ENCODE measurements around the gene PAQR4.
A peak's percentile ranks its signal among the peaks of the same experiment; 100 is the strongest.
"Not testable (repeated sequence)": the region's sequence is repeated elsewhere in the genome, so short reads cannot be mapped to it uniquely, and the experiment has no call there.

The PAQR4 gene

DNA sequence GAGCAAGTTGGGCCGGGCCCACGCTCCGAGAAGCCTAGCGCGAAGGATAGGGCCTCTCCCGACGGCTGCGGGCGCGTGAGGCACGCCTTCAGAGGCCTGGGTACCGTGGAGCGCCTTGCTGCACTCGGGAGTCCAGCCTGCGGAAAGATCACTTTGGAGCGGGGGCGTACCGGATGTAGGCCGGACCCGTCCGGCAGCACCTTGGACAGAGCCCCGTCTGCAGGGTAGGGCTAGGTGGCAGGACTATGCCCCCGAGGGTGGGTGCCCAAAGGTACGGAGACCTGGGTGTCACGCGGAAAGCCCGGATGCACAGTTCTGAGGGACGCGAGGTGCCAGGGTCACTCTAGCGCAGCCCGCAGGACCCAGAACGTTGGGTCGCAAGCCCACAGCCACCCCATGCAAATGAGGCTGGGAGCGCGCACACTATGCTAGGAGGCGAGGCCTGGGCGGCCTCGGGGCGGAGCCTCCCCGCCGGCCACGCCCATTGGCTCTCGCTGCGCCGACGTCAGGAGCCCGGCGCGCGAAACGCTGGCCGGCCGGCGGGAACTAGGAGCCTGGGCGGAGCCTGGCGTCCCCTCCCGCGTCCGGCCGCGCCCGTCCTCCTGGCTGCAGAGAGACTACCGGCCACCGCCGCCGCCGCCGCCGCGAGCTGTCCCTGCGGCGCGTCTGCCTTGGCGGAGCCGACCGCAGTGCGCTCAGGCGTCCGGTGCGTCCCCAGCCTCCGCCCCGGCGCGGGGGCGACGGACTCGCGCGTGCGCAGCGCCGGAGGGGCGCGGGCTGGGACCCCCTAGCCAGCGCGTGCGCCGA lies at the start of gene PAQR4:
Gene PAQR4, plus strand, starts transcription at position 611 of the 807 bp plus-strand sequence. CDS start 327 bp downstream, outside the sequence.
- Histone ChIP-seq H3K9ac (ENCODE audit: low read length) (peak within 1 kb of the TSS; percentile 55), H3K4me1 (ENCODE audit: control insufficient read depth, insufficient read depth, low read length) (peaks cover 39% of the 10 kb centered on the region), H3K9me3 (ENCODE audit: control insufficient read depth, low read length) (no peaks in the 10 kb centered on the region), H3K4me3 (ENCODE audit: low read length) (peak within 1 kb of the TSS; percentile 45), H3K27me3 (ENCODE audit: control insufficient read depth, insufficient read depth, low read length) (peaks cover 59% of the 10 kb centered on the region), H3K36me3 (ENCODE audit: control insufficient read depth, insufficient read depth, low read length) (no peaks in the 10 kb centered on the region)

DNA sequence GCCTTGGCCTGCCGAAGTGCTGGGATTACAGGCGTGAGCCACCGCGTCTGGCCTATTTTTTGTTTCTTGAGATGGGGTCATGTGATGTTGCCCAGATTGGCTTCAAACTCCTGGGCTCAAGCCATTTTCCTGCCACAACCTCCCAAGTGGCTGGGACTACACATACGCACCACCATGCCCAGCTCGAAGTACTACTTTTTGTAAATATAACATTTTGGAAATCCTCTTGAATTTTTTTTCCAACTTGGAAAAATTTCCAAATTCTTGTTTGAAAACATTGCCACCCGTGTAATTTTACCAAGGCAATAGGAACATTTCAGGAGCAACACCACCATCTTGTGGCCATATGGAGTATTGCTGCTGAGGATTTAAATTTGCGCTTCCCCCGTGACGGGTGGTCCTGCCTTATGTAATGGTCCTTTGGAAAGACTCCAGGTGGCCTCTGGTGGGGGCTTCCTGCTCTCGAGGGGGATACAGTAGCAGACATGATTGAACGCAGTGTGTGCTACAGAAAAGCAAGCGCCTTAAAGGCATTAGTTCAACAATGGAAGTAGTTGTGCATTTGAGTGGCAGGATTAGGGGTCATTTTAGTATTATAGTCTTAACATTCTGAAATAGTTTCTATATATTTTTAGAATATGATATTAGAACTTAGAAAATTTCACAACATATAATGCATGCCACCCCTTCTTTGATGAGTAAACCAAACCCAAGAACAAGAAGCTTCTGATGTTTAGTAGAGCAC lies 49.5 kb upstream of the PAQR4 start:
- H3K4me3 ChIP-seq (ENCODE audit: low read length), result no peak overlapping the region
- no peaks in the 10 kb centered on the region for H3K36me3 ChIP-seq (ENCODE audit: control insufficient read depth, insufficient read depth, low read length)
- H3K27me3 ChIP-seq (ENCODE audit: control insufficient read depth, insufficient read depth, low read length), result no peaks in the 10 kb centered on the region
- H3K9me3 ChIP-seq (ENCODE audit: control insufficient read depth, low read length), result no peaks in the 10 kb centered on the region
- no peak overlapping the region for H3K9ac ChIP-seq (ENCODE audit: low read length)
- H3K4me1 ChIP-seq (ENCODE audit: control insufficient read depth, insufficient read depth, low read length), result no peaks in the 10 kb centered on the region

DNA sequence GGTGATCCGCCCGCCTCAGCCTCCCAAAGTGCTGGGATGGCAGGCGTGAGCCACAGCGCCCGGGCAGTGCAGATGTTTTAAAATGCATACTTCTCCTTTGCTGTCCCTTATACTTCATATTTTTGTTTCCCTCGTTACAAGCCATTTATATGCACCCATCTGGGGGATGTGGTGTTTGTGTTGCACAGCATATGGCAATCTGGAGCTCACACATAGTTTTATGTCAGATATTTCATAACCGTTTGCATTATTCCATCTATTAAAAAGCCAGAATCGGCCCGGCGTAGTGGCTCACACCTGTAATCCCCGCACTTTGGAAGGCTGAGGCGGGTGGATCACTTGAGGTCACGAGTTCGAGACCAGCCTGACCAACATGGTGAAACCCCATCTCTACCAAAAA lies 45.7 kb upstream of the PAQR4 start:
- Histone ChIP-seq H3K9ac (ENCODE audit: low read length) (no peak overlapping the region), H3K4me3 (ENCODE audit: low read length) (no peak overlapping the region), H3K9me3 (ENCODE audit: control insufficient read depth, low read length) (no peaks in the 10 kb centered on the region), H3K27me3 (ENCODE audit: control insufficient read depth, insufficient read depth, low read length) (no peaks in the 10 kb centered on the region), H3K36me3 (ENCODE audit: control insufficient read depth, insufficient read depth, low read length) (no peaks in the 10 kb centered on the region), H3K4me1 (ENCODE audit: control insufficient read depth, insufficient read depth, low read length) (peaks cover 9% of the 10 kb centered on the region)

DNA sequence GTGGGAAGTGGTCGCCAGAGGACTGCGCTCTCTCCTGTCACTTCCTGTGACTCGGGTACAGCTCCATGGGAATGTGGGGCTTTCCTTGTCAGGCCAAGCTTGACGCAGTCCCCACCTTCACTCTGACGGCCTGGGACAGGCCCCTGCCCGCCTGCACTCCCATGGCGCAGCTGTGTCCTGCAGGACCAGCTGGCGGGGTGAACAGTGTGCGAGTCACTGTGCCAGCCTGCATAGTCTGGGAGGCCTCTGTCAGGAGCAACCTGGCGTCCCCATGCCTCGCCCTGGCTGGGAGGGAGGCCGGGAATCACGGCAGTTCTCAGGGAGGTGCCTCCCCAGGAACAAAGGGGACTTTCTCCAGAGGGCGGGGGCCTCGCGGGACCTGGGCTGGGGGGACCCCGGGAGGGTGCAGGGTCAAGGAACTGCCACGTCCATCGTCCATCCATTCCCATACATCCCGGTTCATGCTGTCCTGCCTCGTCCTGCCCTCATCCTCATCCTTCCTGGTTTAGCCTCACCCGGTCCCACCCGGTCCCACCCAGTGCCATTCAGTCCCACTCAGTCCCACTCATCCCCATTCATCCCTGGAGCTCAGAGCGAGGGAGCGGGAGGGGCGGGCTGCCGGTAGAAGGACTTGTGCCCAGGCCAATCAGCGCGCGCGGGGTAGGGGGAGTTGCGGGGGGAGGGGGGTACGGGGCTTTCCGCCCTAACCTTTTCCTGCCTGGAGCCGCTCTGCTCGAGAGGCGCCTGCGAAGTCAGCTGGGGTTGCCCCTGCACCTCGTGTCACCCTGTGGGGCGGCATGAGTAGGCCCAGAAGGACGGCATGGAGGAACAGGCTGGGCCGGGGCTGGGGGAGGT lies 44.0 kb upstream of the PAQR4 start:
- Histone ChIP-seq H3K36me3 (ENCODE audit: control insufficient read depth, insufficient read depth, low read length) (no peaks in the 10 kb centered on the region), H3K4me1 (ENCODE audit: control insufficient read depth, insufficient read depth, low read length) (peaks cover 9% of the 10 kb centered on the region)

DNA sequence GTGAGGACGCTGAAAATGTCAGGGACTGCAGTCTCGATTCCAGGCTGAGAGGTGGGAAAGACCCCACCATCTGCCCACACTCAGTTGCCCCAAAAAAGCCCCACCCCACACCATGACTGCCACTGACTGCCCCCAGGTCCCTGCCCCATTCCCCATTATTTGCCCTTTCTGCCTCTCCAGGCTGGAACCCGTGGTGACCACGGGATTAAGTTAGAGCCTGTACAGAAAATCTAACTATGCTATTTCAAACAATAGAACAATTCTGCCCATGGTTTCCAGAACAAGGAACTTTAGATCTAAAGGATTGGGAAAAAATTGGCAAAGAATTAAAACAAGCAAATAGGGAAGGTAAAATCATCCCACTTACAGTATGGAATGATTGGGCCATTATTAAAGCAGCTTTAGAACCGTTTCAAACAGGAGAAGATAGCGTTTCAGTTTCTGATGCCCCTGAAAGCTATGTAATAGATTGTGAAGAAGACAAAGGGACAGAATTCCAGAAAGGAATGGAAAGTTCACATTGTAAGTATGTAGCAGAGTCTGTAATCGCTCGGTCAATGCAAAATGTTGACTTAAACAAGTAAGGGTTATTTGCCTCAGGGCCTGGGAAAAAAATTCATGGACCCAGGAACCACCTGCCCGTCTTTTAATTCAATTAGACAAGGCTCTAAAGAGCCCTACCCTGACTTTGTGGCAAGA lies 43.0 kb upstream of the PAQR4 start:
- H3K9ac ChIP-seq (ENCODE audit: low read length), result no peak overlapping the region
- no peaks in the 10 kb centered on the region for H3K36me3 ChIP-seq (ENCODE audit: control insufficient read depth, insufficient read depth, low read length)
- H3K4me3 ChIP-seq (ENCODE audit: low read length), result no peak overlapping the region
- H3K27me3 ChIP-seq (ENCODE audit: control insufficient read depth, insufficient read depth, low read length), result no peaks in the 10 kb centered on the region
- H3K9me3 ChIP-seq (ENCODE audit: control insufficient read depth, low read length), result no peaks in the 10 kb centered on the region
- peaks cover 9% of the 10 kb centered on the region for H3K4me1 ChIP-seq (ENCODE audit: control insufficient read depth, insufficient read depth, low read length)

More for the DNA sequence above, 44.0 kb upstream of the PAQR4 start:
- H3K4me3 ChIP-seq (ENCODE audit: low read length), result no peak overlapping the region
- H3K9ac ChIP-seq (ENCODE audit: low read length), result no peak overlapping the region
- no peaks in the 10 kb centered on the region for H3K27me3 ChIP-seq (ENCODE audit: control insufficient read depth, insufficient read depth, low read length)
- H3K9me3 ChIP-seq (ENCODE audit: control insufficient read depth, low read length), result no peaks in the 10 kb centered on the region

DNA sequence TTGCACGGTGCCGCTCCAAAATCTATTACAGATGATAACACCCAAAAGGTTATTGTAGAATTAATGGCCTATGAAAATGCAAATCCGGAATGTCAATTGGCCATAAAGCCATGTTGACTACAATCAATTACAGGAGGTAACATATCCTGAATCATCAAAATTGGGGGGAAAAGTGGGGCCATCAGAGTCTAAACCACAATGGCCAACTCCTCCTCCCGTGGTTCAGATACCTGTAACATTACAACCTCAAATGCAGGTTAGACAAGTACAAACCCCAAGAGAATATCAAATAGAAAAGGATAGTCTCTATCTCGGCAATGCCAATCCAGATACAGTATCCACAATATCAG lies 42.5 kb upstream of the PAQR4 start:
- Histone ChIP-seq H3K4me1 (ENCODE audit: control insufficient read depth, insufficient read depth, low read length) (peaks cover 9% of the 10 kb centered on the region), H3K36me3 (ENCODE audit: control insufficient read depth, insufficient read depth, low read length) (no peaks in the 10 kb centered on the region), H3K9me3 (ENCODE audit: control insufficient read depth, low read length) (no peaks in the 10 kb centered on the region), H3K4me3 (ENCODE audit: low read length) (no peak overlapping the region), H3K9ac (ENCODE audit: low read length) (no peak overlapping the region), H3K27me3 (ENCODE audit: control insufficient read depth, insufficient read depth, low read length) (no peaks in the 10 kb centered on the region)

DNA sequence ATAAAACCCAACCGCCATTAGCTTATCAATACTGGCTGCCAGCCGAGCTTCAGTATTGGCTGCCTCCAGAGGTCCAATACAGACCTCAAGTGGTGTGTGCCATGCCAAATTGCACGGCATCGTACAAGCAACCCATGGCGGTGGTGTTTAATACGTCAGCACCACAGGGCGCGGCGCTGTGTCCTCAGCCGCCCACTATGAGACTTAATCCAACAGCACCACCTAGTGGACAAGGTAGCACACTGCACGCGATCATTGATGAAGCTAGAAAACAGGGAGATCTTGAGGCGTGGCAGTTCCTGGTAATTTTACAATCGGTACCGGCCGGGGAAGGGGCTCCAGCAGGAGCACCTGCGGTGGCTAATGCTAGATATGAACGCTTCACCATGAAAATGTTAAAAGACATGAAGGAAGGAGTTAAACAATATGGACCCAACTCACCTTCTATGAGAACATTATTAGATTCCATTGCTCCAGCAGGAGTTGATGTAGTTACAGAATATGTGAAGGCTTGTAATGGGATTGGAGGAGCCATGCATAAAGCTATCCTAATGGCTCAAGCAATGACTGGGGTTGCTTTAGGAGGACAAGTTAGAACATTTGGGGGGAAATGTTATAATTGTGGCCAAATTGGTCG lies 42.0 kb upstream of the PAQR4 start:
- Histone ChIP-seq H3K36me3 (ENCODE audit: control insufficient read depth, insufficient read depth, low read length) (no peaks in the 10 kb centered on the region), H3K27me3 (ENCODE audit: control insufficient read depth, insufficient read depth, low read length) (no peaks in the 10 kb centered on the region), H3K4me1 (ENCODE audit: control insufficient read depth, insufficient read depth, low read length) (peaks cover 9% of the 10 kb centered on the region), H3K9me3 (ENCODE audit: control insufficient read depth, low read length) (no peaks in the 10 kb centered on the region), H3K9ac (ENCODE audit: low read length) (no peak overlapping the region), H3K4me3 (ENCODE audit: low read length) (no peak overlapping the region)

DNA sequence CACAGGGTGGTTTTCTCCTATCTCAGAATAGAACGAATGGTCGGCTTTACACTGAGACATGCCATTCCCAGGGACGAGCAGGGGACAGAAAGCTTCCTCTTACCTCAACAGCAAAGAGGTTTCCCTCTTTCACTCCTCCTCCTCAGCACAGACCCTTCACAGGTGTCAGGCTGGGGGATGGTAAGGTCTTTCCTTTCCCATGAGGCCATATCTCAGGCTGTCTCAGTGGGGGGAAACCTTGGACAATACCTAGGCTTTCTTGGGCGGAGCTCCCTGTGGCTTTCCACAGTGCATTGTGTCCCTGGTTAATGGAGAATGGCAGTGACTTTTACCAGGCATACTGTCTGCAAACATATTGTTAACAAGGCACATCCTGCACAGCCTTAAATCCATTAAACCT lies 41.0 kb upstream of the PAQR4 start:
- H3K9ac ChIP-seq (ENCODE audit: low read length); H3K4me1 ChIP-seq (ENCODE audit: control insufficient read depth, insufficient read depth, low read length); H3K4me3 ChIP-seq (ENCODE audit: low read length); H3K36me3 ChIP-seq (ENCODE audit: control insufficient read depth, insufficient read depth, low read length); H3K9me3 ChIP-seq (ENCODE audit: control insufficient read depth, low read length); H3K27me3 ChIP-seq (ENCODE audit: control insufficient read depth, insufficient read depth, low read length): not testable (repeated sequence)

DNA sequence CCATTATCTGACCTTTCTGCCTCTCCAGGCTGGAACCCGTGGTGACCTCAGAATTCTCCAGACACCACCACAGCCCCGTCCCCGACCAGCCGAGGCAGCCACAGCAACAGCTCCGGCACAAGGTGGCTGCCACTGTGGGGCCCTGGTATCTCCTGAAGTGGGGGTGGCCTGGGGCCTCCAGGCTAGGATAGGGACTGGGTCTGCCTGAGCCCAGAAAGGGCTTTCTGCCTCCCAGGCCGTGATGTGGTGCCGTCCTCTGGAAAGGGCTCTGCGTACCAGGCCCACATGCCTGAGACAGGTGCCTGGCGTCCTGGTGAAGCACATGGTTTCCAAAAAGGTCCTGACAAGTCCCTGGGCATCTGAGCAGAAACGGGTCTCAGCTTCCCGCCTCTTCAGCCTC lies 40.4 kb upstream of the PAQR4 start:
- no peaks in the 10 kb centered on the region for H3K36me3 ChIP-seq (ENCODE audit: control insufficient read depth, insufficient read depth, low read length)
- H3K9me3 ChIP-seq (ENCODE audit: control insufficient read depth, low read length), result no peaks in the 10 kb centered on the region
- H3K4me3 ChIP-seq (ENCODE audit: low read length), result no peak overlapping the region
- H3K4me1 ChIP-seq (ENCODE audit: control insufficient read depth, insufficient read depth, low read length), result peaks cover 9% of the 10 kb centered on the region
- no peaks in the 10 kb centered on the region for H3K27me3 ChIP-seq (ENCODE audit: control insufficient read depth, insufficient read depth, low read length)
- H3K9ac ChIP-seq (ENCODE audit: low read length), result no peak overlapping the region

DNA sequence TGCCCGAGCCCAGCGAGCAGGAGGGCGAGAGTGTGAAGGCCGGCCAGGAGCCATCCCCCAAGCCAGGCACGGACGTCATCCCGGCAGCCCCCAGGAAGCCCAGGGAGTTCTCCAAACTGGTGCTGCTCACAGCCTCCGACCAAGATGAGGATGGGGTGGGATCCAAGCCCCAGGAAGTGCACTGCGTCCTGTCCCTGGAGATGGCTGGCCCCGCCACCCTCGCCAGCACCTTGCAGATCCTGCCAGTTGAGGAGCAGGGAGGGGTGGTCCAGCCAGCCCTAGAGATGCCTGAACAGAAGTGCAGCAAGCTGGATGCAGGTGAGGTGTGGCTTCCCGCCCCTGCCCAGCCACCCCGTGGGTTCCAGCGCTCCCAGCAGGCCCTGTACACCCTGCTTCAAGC lies 39.5 kb upstream of the PAQR4 start:
- no peak overlapping the region for H3K9ac ChIP-seq (ENCODE audit: low read length)
- H3K4me1 ChIP-seq (ENCODE audit: control insufficient read depth, insufficient read depth, low read length), result peaks cover 9% of the 10 kb centered on the region
- no peaks in the 10 kb centered on the region for H3K36me3 ChIP-seq (ENCODE audit: control insufficient read depth, insufficient read depth, low read length)
- H3K27me3 ChIP-seq (ENCODE audit: control insufficient read depth, insufficient read depth, low read length), result no peaks in the 10 kb centered on the region
- no peaks in the 10 kb centered on the region for H3K9me3 ChIP-seq (ENCODE audit: control insufficient read depth, low read length)
- H3K4me3 ChIP-seq (ENCODE audit: low read length), result no peak overlapping the region

DNA sequence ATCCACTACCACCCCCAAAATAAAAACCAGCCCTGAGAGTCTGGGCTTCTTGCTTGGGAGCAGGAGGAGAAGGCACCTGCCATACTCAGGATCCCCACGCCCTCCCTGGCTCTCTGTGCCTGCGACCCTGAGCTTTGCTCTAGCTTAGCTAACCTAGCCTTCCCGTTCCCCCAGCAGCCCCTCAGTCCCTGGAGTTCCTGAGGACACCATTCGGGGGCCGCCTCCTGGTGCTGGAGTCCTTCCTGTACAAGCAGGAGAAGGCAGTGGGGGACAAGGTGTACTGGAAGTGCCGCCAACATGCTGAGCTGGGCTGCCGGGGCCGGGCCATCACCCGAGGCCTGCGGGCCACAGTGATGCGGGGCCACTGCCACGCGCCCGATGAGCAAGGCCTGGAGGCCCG lies 38.9 kb upstream of the PAQR4 start:
- Histone ChIP-seq H3K36me3 (ENCODE audit: control insufficient read depth, insufficient read depth, low read length) (no peaks in the 10 kb centered on the region), H3K27me3 (ENCODE audit: control insufficient read depth, insufficient read depth, low read length) (no peaks in the 10 kb centered on the region), H3K4me3 (ENCODE audit: low read length) (no peak overlapping the region), H3K4me1 (ENCODE audit: control insufficient read depth, insufficient read depth, low read length) (peaks cover 9% of the 10 kb centered on the region), H3K9me3 (ENCODE audit: control insufficient read depth, low read length) (no peaks in the 10 kb centered on the region), H3K9ac (ENCODE audit: low read length) (no peak overlapping the region)
